OCI-LY7 (cell line): ENCODE data around the gene ATP5F1D.

ENCODE experiments used
- EZH2phosphoT487 ChIP-seq: fragments of 200-600 bp; sonication (generic); IDR thresholded peaks from 2 replicates; pipeline ENCODE4 v1.6.1; 2018; ENCODE audit warnings: low read depth, borderline replicate concordance, mild to moderate bottlenecking, mixed run types, antibody characterized with exemption, low read length, moderate library complexity, mixed read lengths
- TF ChIP-seq, protein P1 (sequence below): fragments of 200-600 bp; sonication (generic); conservative IDR thresholded peaks from 2 replicates; pipeline ENCODE4 v1.5.1; 2014; ENCODE audit warnings: mild to moderate bottlenecking, antibody characterized with exemption, low read length, moderate library complexity, mixed read lengths

DNA sequence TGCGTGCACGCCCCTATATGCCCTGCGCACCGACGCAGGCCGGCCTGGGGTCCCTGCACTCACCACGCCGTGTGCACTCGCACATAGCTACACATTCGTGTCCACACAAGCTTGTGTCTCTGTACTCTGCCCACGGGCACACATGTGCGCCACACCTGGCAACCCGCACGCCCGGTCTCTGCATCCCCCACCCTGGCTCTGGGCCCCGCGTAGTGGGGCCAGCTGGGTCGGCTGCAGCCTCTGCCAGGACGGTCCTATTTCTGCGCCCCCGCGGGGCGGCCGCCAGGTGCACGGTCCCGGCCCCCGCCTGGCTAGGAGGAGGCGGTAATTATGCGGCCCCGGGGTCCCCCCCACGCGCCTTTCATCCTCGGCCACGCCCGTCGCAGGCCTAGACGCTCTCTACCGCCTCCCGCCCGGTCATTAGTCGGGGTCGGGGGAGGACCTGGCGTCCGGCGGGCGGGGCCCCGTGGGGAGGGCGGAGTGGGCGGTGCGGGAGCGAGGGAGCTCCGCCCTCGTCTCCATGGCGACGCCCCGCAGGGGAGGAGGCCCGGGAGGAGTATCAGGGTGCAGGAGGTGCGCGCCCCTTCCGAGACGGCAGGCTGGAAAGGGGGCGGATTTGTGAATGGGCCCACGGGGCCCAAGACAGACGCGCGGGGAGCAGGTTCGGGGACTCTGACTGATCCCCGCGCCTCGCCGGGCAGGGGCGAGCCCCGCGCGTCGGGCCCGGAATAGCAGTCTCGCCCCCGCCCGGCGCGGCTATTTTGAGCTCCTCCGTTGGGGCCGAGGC lies 24.8 kb downstream of the ATP5F1D start:
- TF ChIP-seq, protein P1, sequence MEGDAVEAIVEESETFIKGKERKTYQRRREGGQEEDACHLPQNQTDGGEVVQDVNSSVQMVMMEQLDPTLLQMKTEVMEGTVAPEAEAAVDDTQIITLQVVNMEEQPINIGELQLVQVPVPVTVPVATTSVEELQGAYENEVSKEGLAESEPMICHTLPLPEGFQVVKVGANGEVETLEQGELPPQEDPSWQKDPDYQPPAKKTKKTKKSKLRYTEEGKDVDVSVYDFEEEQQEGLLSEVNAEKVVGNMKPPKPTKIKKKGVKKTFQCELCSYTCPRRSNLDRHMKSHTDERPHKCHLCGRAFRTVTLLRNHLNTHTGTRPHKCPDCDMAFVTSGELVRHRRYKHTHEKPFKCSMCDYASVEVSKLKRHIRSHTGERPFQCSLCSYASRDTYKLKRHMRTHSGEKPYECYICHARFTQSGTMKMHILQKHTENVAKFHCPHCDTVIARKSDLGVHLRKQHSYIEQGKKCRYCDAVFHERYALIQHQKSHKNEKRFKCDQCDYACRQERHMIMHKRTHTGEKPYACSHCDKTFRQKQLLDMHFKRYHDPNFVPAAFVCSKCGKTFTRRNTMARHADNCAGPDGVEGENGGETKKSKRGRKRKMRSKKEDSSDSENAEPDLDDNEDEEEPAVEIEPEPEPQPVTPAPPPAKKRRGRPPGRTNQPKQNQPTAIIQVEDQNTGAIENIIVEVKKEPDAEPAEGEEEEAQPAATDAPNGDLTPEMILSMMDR: no peak
- no peak for TF ChIP-seq EZH2phosphoT487
